IMR-90 (cell line): ENCODE results near the gene HLA-DOA. TPM values are rescaled to one million over a fixed set of nuclear protein-coding genes. Genes with fewer than 3 reads are reported as not detected.

ENCODE experiments used
- ATAC-seq: fragments of 200-7000 bp; cut with Tn5 transposase; 2 replicates; pipeline ENCODE4 v1.9.1; 2020; ENCODE audit warnings: low read depth, mild to moderate bottlenecking, moderate library complexity
- BruUV-seq: library from RNA; stranded (reverse); fragments of 400-500 nt; replicated peaks from 2 replicates; lab custom pipeline; 2021; lab: Mats Ljungman, UMichigan
- CTCF ChIA-PET: fragments of 300-600 bp; formaldehyde crosslinking; extraction: SDS; loops from one replicate; lab custom pipeline; 2021; ENCODE audit warnings: antibody characterized with exemption; lab: Yijun Ruan, JAX
- POLR2A ChIA-PET: fragments of 300-600 bp; sonication (Branson Sonifier 250); formaldehyde crosslinking; loops from one replicate; lab custom pipeline; 2022; ENCODE audit warnings: antibody characterized with exemption; ENCODE audit not compliant: unreplicated experiment; lab: Charles Lee
- DNase-seq: peaks from one replicate; pipeline ENCODE4 v3.0.0; 2013
- H2AFZ ChIP-seq: replicated peaks from 2 replicates; pipeline ENCODE3; 2013; ENCODE audit warnings: low read length, mild to moderate bottlenecking; ENCODE audit not compliant: poor library complexity
- H2AK5ac ChIP-seq: 2 replicates; pipeline ENCODE4 v1.6.1; 2013; ENCODE audit warnings: low read depth, low read length, inconsistent platforms
- H2AK9ac ChIP-seq: replicated peaks from 2 replicates; pipeline ENCODE3; 2013; ENCODE audit warnings: mild to moderate bottlenecking, low read depth, low read length, moderate library complexity; ENCODE audit not compliant: poor library complexity
- H2BK120ac ChIP-seq: 2 replicates; pipeline ENCODE4 v1.6.1; 2013; ENCODE audit warnings: low read depth, low read length, inconsistent platforms
- H2BK15ac ChIP-seq: 3 replicates; pipeline ENCODE4 v1.6.1; 2013; ENCODE audit warnings: low read depth, low read length, inconsistent platforms
- H2BK20ac ChIP-seq: 2 replicates; pipeline ENCODE4 v1.6.1; 2013; ENCODE audit warnings: low read depth, mild to moderate bottlenecking, inconsistent platforms, low read length, moderate library complexity
- H2BK5ac ChIP-seq: 2 replicates; pipeline ENCODE4 v1.6.1; 2013; ENCODE audit warnings: mild to moderate bottlenecking, low read depth, low read length, inconsistent platforms; ENCODE audit not compliant: poor library complexity, severe bottlenecking
- H3K14ac ChIP-seq: replicated peaks from 2 replicates; pipeline ENCODE4 v1.6.1; 2013; ENCODE audit warnings: low read depth, low read length, inconsistent platforms
- H3K18ac ChIP-seq: 2 replicates; pipeline ENCODE4 v1.6.1; 2013; ENCODE audit warnings: low read depth, low read length, control low read depth
- H3K23ac ChIP-seq: 2 replicates; pipeline ENCODE4 v1.6.1; 2013; ENCODE audit warnings: low read depth, low read length, inconsistent platforms
- H3K27ac ChIP-seq: 2 replicates; pipeline ENCODE4 v1.5.1; 2013; ENCODE audit warnings: mild to moderate bottlenecking, control low read depth, low read length; ENCODE audit not compliant: insufficient read depth
- H3K27me3 ChIP-seq: 2 replicates; pipeline ENCODE4 v1.6.1; 2013; ENCODE audit warnings: low read length; ENCODE audit not compliant: control insufficient read depth, insufficient read depth
- H3K36me3 ChIP-seq: 2 replicates; pipeline ENCODE4 v1.6.1; 2013; ENCODE audit warnings: low read length, mixed read lengths; ENCODE audit not compliant: control insufficient read depth, insufficient read depth
- H3K4ac ChIP-seq: 2 replicates; pipeline ENCODE4 v1.6.1; 2013; ENCODE audit warnings: low read depth, low read length, inconsistent platforms
- H3K4me1 ChIP-seq: 2 replicates; pipeline ENCODE4 v1.6.1; 2013; ENCODE audit warnings: low read length, mixed read lengths; ENCODE audit not compliant: control insufficient read depth, insufficient read depth
- H3K4me2 ChIP-seq: 2 replicates; pipeline ENCODE4 v1.6.1; 2013; ENCODE audit warnings: low read depth, mild to moderate bottlenecking, control low read depth, low read length, moderate library complexity
- H3K4me3 ChIP-seq: 2 replicates; pipeline ENCODE4 v1.5.1; 2013; ENCODE audit warnings: low read depth, mild to moderate bottlenecking, control low read depth, low read length, moderate library complexity; ENCODE audit not compliant: insufficient read depth
- H3K56ac ChIP-seq: 2 replicates; pipeline ENCODE4 v1.6.1; 2013; ENCODE audit warnings: low read length, inconsistent platforms; ENCODE audit not compliant: insufficient read depth; ENCODE audit errors: extremely low read depth
- H3K79me1 ChIP-seq, 2 experiments: 2 replicates each; pipeline ENCODE4 v1.6.1; 2013; ENCODE audit warnings: low read length in 2 of 2, inconsistent platforms in 1 of 2, low read depth in 1 of 2
- H3K9ac ChIP-seq: 2 replicates; pipeline ENCODE4 v1.6.1; 2013; ENCODE audit warnings: low read depth, low read length, control low read depth
- H3K9me1 ChIP-seq: 2 replicates; pipeline ENCODE4 v1.6.1; 2013; ENCODE audit warnings: low read length, inconsistent platforms; ENCODE audit not compliant: insufficient read depth
- H3K9me3 ChIP-seq: 2 replicates; pipeline ENCODE4 v1.6.1; 2013; ENCODE audit warnings: low read length; ENCODE audit not compliant: control insufficient read depth, insufficient read depth
- H4K20me1 ChIP-seq: 2 replicates; pipeline ENCODE4 v1.6.1; 2013; ENCODE audit warnings: low read length, inconsistent platforms; ENCODE audit not compliant: insufficient read depth
- H4K5ac ChIP-seq: 2 replicates; pipeline ENCODE4 v1.6.1; 2013; ENCODE audit warnings: mild to moderate bottlenecking, low read depth, low read length, control low read depth
- H4K8ac ChIP-seq, 2 experiments: 2 replicates each; pipeline ENCODE4 v1.6.1; 2013; ENCODE audit warnings: low read depth in 2 of 2, low read length in 2 of 2, control low read depth in 1 of 2, inconsistent platforms in 1 of 2
- H4K91ac ChIP-seq: 2 replicates; pipeline ENCODE4 v1.6.1; 2013; ENCODE audit warnings: low read depth, low read length, inconsistent platforms; ENCODE audit not compliant: insufficient read depth
- BHLHE40 ChIP-seq: fragments of 150-350 bp; IDR thresholded peaks from 2 replicates; pipeline ENCODE4 v1.6.1; 2016; ENCODE audit warnings: mild to moderate bottlenecking, low read depth, low read length
- CEBPB ChIP-seq: IDR thresholded peaks from 2 replicates; pipeline ENCODE4 v1.6.1; 2012; ENCODE audit warnings: low read depth, low read length, improper control_type of control experiment
- CHD1 ChIP-seq: IDR thresholded peaks from 2 replicates; pipeline ENCODE4 v1.6.1; 2012; ENCODE audit warnings: low read depth, low read length, improper control_type of control experiment
- CTCF ChIP-seq: conservative IDR thresholded peaks from 2 replicates; pipeline ENCODE4 v1.5.1; 2012; ENCODE audit warnings: mild to moderate bottlenecking, low read depth, low read length, improper control_type of control experiment
- ELK1 ChIP-seq: fragments of 150-350 bp; IDR thresholded peaks from 2 replicates; pipeline ENCODE4 v1.6.1; 2016; ENCODE audit warnings: low read depth, mild to moderate bottlenecking, low read length, moderate library complexity, borderline replicate concordance
- FOS ChIP-seq: fragments of 150-350 bp; IDR thresholded peaks from 2 replicates; pipeline ENCODE4 v1.6.1; 2016; ENCODE audit warnings: low read depth, low read length
- MAFK ChIP-seq: IDR thresholded peaks from 2 replicates; pipeline ENCODE4 v1.6.1; 2012; ENCODE audit warnings: low read depth, low read length, improper control_type of control experiment
- MAZ ChIP-seq: IDR thresholded peaks from 2 replicates; pipeline ENCODE4 v1.6.1; 2012; ENCODE audit warnings: low read depth, mild to moderate bottlenecking, low read length, improper control_type of control experiment, moderate library complexity, borderline replicate concordance
- MXI1 ChIP-seq: IDR thresholded peaks from 2 replicates; pipeline ENCODE4 v1.6.1; 2012; ENCODE audit warnings: low read depth, mild to moderate bottlenecking, low read length, moderate library complexity, borderline replicate concordance
- NFE2L2 ChIP-seq: fragments of 150-350 bp; IDR thresholded peaks from 2 replicates; pipeline ENCODE4 v1.6.1; 2016; ENCODE audit warnings: low read depth, mild to moderate bottlenecking, low read length
- POLR2A ChIP-seq: IDR thresholded peaks from 2 replicates; pipeline ENCODE4 v1.6.1; 2012; ENCODE audit warnings: mild to moderate bottlenecking, low read depth, low read length
- RAD21 ChIP-seq: IDR thresholded peaks from 2 replicates; pipeline ENCODE4 v1.6.1; 2012; ENCODE audit warnings: low read length, improper control_type of control experiment
- RCOR1 ChIP-seq: IDR thresholded peaks from 2 replicates; pipeline ENCODE4 v1.6.1; 2012; ENCODE audit warnings: mild to moderate bottlenecking, low read length, improper control_type of control experiment; ENCODE audit not compliant: insufficient replicate concordance
- RFX5 ChIP-seq: IDR thresholded peaks from 2 replicates; pipeline ENCODE4 v1.8.0; 2012; ENCODE audit warnings: low read depth, mild to moderate bottlenecking, low read length, moderate library complexity
- SMC3 ChIP-seq: fragments of 150-350 bp; IDR thresholded peaks from 2 replicates; pipeline ENCODE4 v1.6.1; 2016; ENCODE audit warnings: low read depth, mild to moderate bottlenecking, antibody characterized with exemption, low read length, moderate library complexity
- USF2 ChIP-seq: fragments of 150-350 bp; IDR thresholded peaks from 2 replicates; pipeline ENCODE4 v1.6.1; 2017; ENCODE audit warnings: mild to moderate bottlenecking, antibody characterized with exemption, low read length, low read depth
- WGBS, 2 experiments: methylation state at CpG; one replicate each; pipeline versions ENCODE4 v1.1.5 to v1.1.7; 2013; ENCODE audit warnings: missing lambda C conversion rate in 2 of 2; ENCODE audit not compliant: insufficient read length in 1 of 2; ENCODE audit errors: extremely low coverage in 2 of 2; 5-methylcytosine and 5-hydroxymethylcytosine counted together
- dilution Hi-C: fragments of 300-500 bp; cut with HindIII; formaldehyde crosslinking; loops from one replicate; pipeline ENCODE4 v1.14.3; 2018; ENCODE audit warnings: low sequenced_read_pairs; ENCODE audit not compliant: unreplicated experiment
- in situ Hi-C: fragments of 300-500 bp; cut with MboI; formaldehyde crosslinking; loops from 3 replicates; pipeline ENCODE4 v1.14.3; 2019; ENCODE audit warnings: low sequenced_read_pairs, inconsistent platforms, mixed read lengths
- intact Hi-C: fragments of 100-400 bp; cut with micrococcal nuclease; formaldehyde crosslinking; loops from 2 replicates; pipeline ENCODE4 v1.10.0; 2022
- polyA plus RNA-seq, 3 experiments: library from polyadenylated mRNA; depleted of rRNA; stranded (reverse); fragments of >200 nt; gene quantifications; 2 replicates each; pipeline ENCODE4 v1.2.3, GENCODE V29; 2012; ENCODE audit warnings: low replicate concordance in 1 of 3
- total RNA-seq: library from RNA; depleted of rRNA; stranded (reverse); fragments of >200 nt; gene quantifications from 2 replicates; pipeline ENCODE4 v1.2.3, GENCODE V29; 2012

The HLA-DOA gene
- total and polyA plus RNA-seq, 2 of the 4 experiments (the other 2 are of a cell fraction), result not detected

- Histone ChIP-seq H2BK5ac (no peak overlapping the region), H3K4me2 (no peak overlapping the region), H3K18ac (no peak overlapping the region), H3K27ac (no peak overlapping the region), H3K9me1 (peaks cover 4% of the 10 kb centered on the region; the same call in 1 of the 2 replicates), H3K56ac (no peak overlapping the region), H2BK15ac (no peak overlapping the region), H2AK9ac (no peak overlapping the region), H4K20me1 (no peaks in the 10 kb centered on the region), H3K79me1 (0 out of 4 replicates have a peak, but pooled peaks cover 0 to 3% of the 10 kb centered on the region in 2 experiments), H3K9ac (no peak overlapping the region), H3K27me3 (no peaks in the 10 kb centered on the region), H4K5ac (no peak overlapping the region), H3K9me3 (no peaks in the 10 kb centered on the region), H4K8ac (no peak overlapping the region), H2BK20ac (no peak overlapping the region), H3K4me3 (no peak overlapping the region), H4K91ac (no peak overlapping the region), H3K4ac (no peak overlapping the region), H2AK5ac (no peak overlapping the region), H3K23ac (no peak overlapping the region), H2AFZ (no peak overlapping the region), H3K14ac (no peak overlapping the region), H2BK120ac (no peak overlapping the region), H3K36me3 (no peaks in the 10 kb centered on the region), H3K4me1 (peaks cover 3% of the 10 kb centered on the region; the same call in 1 of the 2 replicates)
- intact Hi-C loops, result no loop called here
- CTCF ChIA-PET, result interaction anchor here (0.6 to 2.6 kb wide), 14 partner anchors 9 to 116 kb away, joined by 3 to 22 read pairs (median 4); partner anchors contain the start of genes HLA-DMB and TAP2
- 100% methylated on average over 2 of the region's 4 CpGs; no CpG with 5 or more reads in 1 of the 2 experiments for WGBS, 2 experiments
- in situ Hi-C loops, result loop anchor here (25.0 kb wide), 1 partner anchor 767 kb away; the partner anchor contains the start of genes AGER, AGPAT1, GPSM3 and PBX2
- TF ChIP-seq ELK1, result no peak
- TF ChIP-seq RFX5, result no peak
- no peak for TF ChIP-seq SMC3
- no peak for TF ChIP-seq CTCF
- no peak for TF ChIP-seq MAFK
- no peak for TF ChIP-seq RAD21
- TF ChIP-seq MAZ, result no peak
- no peak for TF ChIP-seq USF2
- TF ChIP-seq RCOR1, result no peak
- no peak for TF ChIP-seq NFE2L2
- TF ChIP-seq BHLHE40, result no peak
- TF ChIP-seq FOS, result no peak
- no peak for TF ChIP-seq MXI1
- no peak for TF ChIP-seq CEBPB
- no peak for TF ChIP-seq POLR2A
- no peak for TF ChIP-seq CHD1
- no TSS peak for BruUV-seq
- POLR2A ChIA-PET, result interaction anchor here (1.0 to 2.6 kb wide), 2 partner anchors 18 kb away, joined by 3 to 15 read pairs; no protein-coding TSS in a partner anchor
- ATAC-seq (no peak), DNase-seq (no peak)
- dilution Hi-C loops, result no loop called here
Measured at GRCh38 chr6:32954267-32954666, 55.1 kb downstream of the HLA-DOA start.
